Fibroblast of lung (primary cell): ENCODE results near the gene CWC15. TPM values are rescaled to one million over a fixed set of nuclear protein-coding genes. Genes with fewer than 3 reads are reported as not detected.

Experiments
- DNase-seq, 2 donors: peaks; one replicate each; pipeline versions ENCODE4 v3.0.0 to v3.0.0-alpha.2; 2010; ENCODE audit warnings: low read depth in 2 of 2
- H2AFZ ChIP-seq: 2 replicates; pipeline ENCODE4 v1.5.1; 2012; ENCODE audit warnings: low read length, control low read depth, inconsistent platforms
- H3K27ac ChIP-seq: 2 replicates; pipeline ENCODE4 v1.5.1; 2011; ENCODE audit warnings: low read length, control low read depth; ENCODE audit not compliant: insufficient read depth
- H3K27me3 ChIP-seq: 2 replicates; pipeline ENCODE4 v1.5.1; 2011; ENCODE audit warnings: mild to moderate bottlenecking, low read length; ENCODE audit not compliant: control insufficient read depth, insufficient read depth
- H3K36me3 ChIP-seq: 2 replicates; pipeline ENCODE4 v1.5.1; 2011; ENCODE audit warnings: low read length; ENCODE audit not compliant: control insufficient read depth, insufficient read depth
- H3K4me1 ChIP-seq: 2 replicates; pipeline ENCODE4 v1.5.1; 2011; ENCODE audit warnings: low read length; ENCODE audit not compliant: control insufficient read depth, insufficient read depth; ENCODE audit errors: extremely low read depth
- H3K4me2 ChIP-seq: 2 replicates; pipeline ENCODE4 v1.5.1; 2011; ENCODE audit warnings: low read length, control low read depth; ENCODE audit not compliant: insufficient read depth; ENCODE audit errors: extremely low read depth
- H3K4me3 ChIP-seq, 4 experiments: fragments of 200-600 bp in 1 of 4; sonication (generic) in 1 of 4; replicated peaks in 1 of 4; 2 replicates each; pipeline ENCODE4 v1.5.1; 2011 to 2016; ENCODE audit warnings: low read length in 4 of 4, low read depth in 3 of 4, mild to moderate bottlenecking in 3 of 4, control low read depth in 2 of 4, inconsistent platforms in 1 of 4, mixed read lengths in 1 of 4; ENCODE audit not compliant: insufficient read depth in 1 of 4; ENCODE audit errors: control extremely low read depth in 1 of 4
- H3K79me2 ChIP-seq: 2 replicates; pipeline ENCODE4 v1.5.1; 2012; ENCODE audit warnings: mild to moderate bottlenecking, low read length, inconsistent platforms; ENCODE audit not compliant: control insufficient read depth, insufficient read depth
- H3K9ac ChIP-seq: 2 replicates; pipeline ENCODE4 v1.5.1; 2011; ENCODE audit warnings: mild to moderate bottlenecking, low read length, control low read depth; ENCODE audit not compliant: insufficient read depth
- H3K9me3 ChIP-seq: 2 replicates; pipeline ENCODE4 v1.5.1; 2012; ENCODE audit warnings: low read depth, low read length; ENCODE audit not compliant: control insufficient read depth, insufficient read depth
- H4K20me1 ChIP-seq: 2 replicates; pipeline ENCODE4 v1.5.1; 2011; ENCODE audit warnings: low read length; ENCODE audit not compliant: control insufficient read depth, insufficient read depth; ENCODE audit errors: extremely low read depth
- CTCF ChIP-seq, 2 donors: IDR thresholded peaks in 1 of 2; conservative IDR thresholded peaks in 1 of 2; 1 replicate in 1 of 2; 2 replicates in 1 of 2; pipeline ENCODE4 v1.5.1; 2011 to 2012; ENCODE audit warnings: low read length in 2 of 2, control low read depth in 1 of 2, inconsistent platforms in 1 of 2, low read depth in 1 of 2, mild to moderate bottlenecking in 1 of 2
- EZH2 ChIP-seq: IDR thresholded peaks from 2 replicates; pipeline ENCODE4 v1.5.1; 2012; ENCODE audit warnings: low read length, control low read depth, mild to moderate bottlenecking; ENCODE audit errors: missing control alignments
- polyA plus RNA-seq, 2 donors: library from polyadenylated mRNA; depleted of rRNA in 1 of 2; stranded (reverse) in 1 of 2; unstranded in 1 of 2; fragments of >200 nt; gene quantifications; 2 replicates each; pipeline ENCODE4 v1.2.1, GENCODE V29; 2011 to 2012; ENCODE audit warnings: missing spikeins in 1 of 2
- total RNA-seq: library from RNA; depleted of rRNA; stranded (reverse); fragments of >200 nt; gene quantifications from 2 replicates; pipeline ENCODE4 v1.2.1, GENCODE V29; 2014

The CWC15 gene
- total and polyA plus RNA-seq, 2 donors (not counting 1 experiment from before 2014, with no cell fraction given), result 42.1 to 51.4 TPM

DNA sequence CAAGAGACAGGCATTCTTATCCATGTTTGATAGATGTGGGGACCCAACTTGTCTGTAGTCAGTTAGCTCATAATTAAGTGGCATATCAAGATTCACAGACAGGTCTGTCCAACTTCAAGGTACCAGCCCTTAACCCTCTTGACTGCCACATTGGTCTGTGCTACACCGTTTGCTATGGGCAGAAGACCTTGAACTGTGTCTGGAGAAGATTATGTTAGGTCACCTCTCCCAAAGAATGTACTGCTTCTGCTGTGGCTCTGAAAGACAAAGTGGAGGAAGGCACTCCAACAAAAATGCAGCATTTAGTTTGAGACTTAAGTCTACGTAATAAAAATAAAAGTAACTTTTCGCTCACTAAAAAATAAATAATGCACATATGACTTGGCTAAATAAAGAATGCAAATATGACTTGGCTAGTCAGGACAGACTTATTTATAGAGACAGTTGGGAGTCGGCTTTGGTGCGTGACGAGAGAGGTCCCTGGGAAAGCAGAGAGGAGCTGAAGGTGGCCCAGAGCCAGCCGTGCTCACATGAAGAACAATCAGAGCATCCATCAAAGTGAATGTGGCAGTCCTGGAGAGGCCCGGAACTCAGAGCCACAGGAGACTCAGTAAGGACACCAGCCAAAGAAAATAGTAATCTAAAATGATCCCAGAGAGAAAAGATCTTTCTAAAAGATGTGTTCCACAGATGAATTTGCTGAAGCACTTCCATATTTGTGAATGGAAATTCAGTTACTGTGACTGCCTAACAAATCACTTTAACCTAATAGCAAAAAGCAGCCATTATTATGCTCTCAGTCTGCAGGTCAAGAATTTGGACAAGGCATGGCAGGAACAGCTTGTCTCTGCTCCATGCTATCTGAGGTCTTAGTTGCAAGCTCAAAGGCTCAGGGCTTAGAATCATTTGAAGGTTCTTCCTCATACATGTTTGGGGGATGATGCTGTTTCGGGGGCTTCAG, 35.0 kb downstream of the CWC15 start:
- H3K27me3 ChIP-seq, result no peaks in the 10 kb centered on the region
- TF ChIP-seq EZH2 (no peak), CTCF (conservative IDR thresholded peaks at IDR 0.05 in 1 of 2, IDR thresholded peaks at IDR 0.05 in 1 of 2; ENCODE audit: low read depth in 1 of 2, low read length in 2 of 2) (no peak)
- H3K9ac ChIP-seq, result no peak overlapping the region
- no peaks in the 10 kb centered on the region for H3K9me3 ChIP-seq
- peak overlapping the region; percentile 62 for H3K27ac ChIP-seq
- peak overlapping the region; percentile 34 for H3K4me2 ChIP-seq
- H3K4me3 ChIP-seq, result no peak overlapping the region
- no peaks in the 10 kb centered on the region for H3K79me2 ChIP-seq
- H4K20me1 ChIP-seq, result no peaks in the 10 kb centered on the region
- no peak overlapping the region for H2AFZ ChIP-seq
- peaks cover 21% of the 10 kb centered on the region for H3K4me1 ChIP-seq
- H3K36me3 ChIP-seq, result no peaks in the 10 kb centered on the region
- peak; percentile 92 to 95 for DNase-seq

- H3K79me2 ChIP-seq, result no peaks in the 10 kb centered on the region
- DNase-seq, result no peak
- TF ChIP-seq EZH2 (no peak), CTCF (conservative IDR thresholded peaks at IDR 0.05 in 1 of 2, IDR thresholded peaks at IDR 0.05 in 1 of 2; ENCODE audit: low read depth in 1 of 2, low read length in 2 of 2) (no peak)
- H3K36me3 ChIP-seq, result no peaks in the 10 kb centered on the region
- H3K9ac ChIP-seq, result peak overlapping the region; percentile 48
- H3K4me1 ChIP-seq, result peaks cover 21% of the 10 kb centered on the region
- no peak overlapping the region for H3K4me3 ChIP-seq
- no peaks in the 10 kb centered on the region for H4K20me1 ChIP-seq
- no peak overlapping the region for H2AFZ ChIP-seq
- no peaks in the 10 kb centered on the region for H3K27me3 ChIP-seq
- no peak overlapping the region for H3K4me2 ChIP-seq
- no peaks in the 10 kb centered on the region for H3K9me3 ChIP-seq
- H3K27ac ChIP-seq, result peak overlapping the region; percentile 73
Measured at GRCh38 chr11:94934846-94935245, 38.5 kb downstream of the CWC15 start.

DNA sequence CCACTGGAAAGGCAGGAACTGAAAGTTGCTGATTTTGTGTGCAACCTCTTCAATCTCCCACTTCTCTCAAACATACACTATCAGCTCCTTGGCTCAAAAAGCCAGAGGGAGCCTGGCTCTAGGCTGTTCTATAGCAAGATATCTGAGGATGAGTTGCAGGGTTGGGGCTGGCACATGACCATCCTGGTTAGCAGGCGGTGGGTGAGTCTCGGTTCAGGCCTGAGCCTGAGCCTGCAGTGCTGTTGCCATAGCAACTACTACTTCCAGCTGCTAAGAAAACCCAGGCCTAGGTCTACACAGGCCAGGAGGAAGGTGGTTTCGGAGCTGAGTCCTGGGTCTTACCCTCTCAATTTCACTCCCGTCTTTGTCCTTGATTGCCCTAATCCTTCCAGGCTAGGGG, 39.0 kb downstream of the CWC15 start:
- no peaks in the 10 kb centered on the region for H3K9me3 ChIP-seq
- no peaks in the 10 kb centered on the region for H3K79me2 ChIP-seq
- TF ChIP-seq CTCF (conservative IDR thresholded peaks at IDR 0.05 in 1 of 2, IDR thresholded peaks at IDR 0.05 in 1 of 2; ENCODE audit: low read depth in 1 of 2, low read length in 2 of 2), result no peak
- TF ChIP-seq EZH2, result no peak
- no peaks in the 10 kb centered on the region for H3K36me3 ChIP-seq
- H4K20me1 ChIP-seq, result no peaks in the 10 kb centered on the region
- peak overlapping the region; percentile 73 for H3K27ac ChIP-seq
- DNase-seq, result peak; percentile 54 to 68
- no peak overlapping the region for H2AFZ ChIP-seq
- peaks cover 21% of the 10 kb centered on the region for H3K4me1 ChIP-seq
- no peak overlapping the region for H3K4me3 ChIP-seq
- H3K27me3 ChIP-seq, result no peaks in the 10 kb centered on the region
- peak overlapping the region; percentile 48 for H3K9ac ChIP-seq
- H3K4me2 ChIP-seq, result no peak overlapping the region
